K562 treated with DMSO at 1 percent for 24 hours (cell line): ENCODE data around the gene ANKRD34C. TPM values are rescaled to one million over a fixed set of nuclear protein-coding genes. Genes with fewer than 3 reads are reported as not detected.

ENCODE experiments used
- total RNA-seq: library from RNA; unstranded; fragments of 300-600 nt; gene quantifications from 2 replicates; pipeline ENCODE4 v1.2.3, GENCODE V29; 2022; ENCODE audit warnings: low read depth; ENCODE audit not compliant: insufficient read depth

ANKRD34C gene
- 0.05 TPM in 1 of 2 replicates, not detected in the other for total RNA-seq

GRCh38 chr15:79282371-79283251, at the start of gene ANKRD34C:
TSS of gene ANKRD34C (plus strand) at chr15:79282722. CDS start at chr15:79293285, 10,563 bp downstream.

GRCh38 chr15:79310985-79311900, 28.7 kb downstream of the ANKRD34C start, which contains the start of gene TMED3:
TSS of gene TMED3 (plus strand) at chr15:79311112. CDS start at chr15:79311250, 138 bp downstream.

Other genes starting within 250 kb of the ANKRD34C start
- gene RASGRF1, start 191.9 kb upstream of the ANKRD34C start, total RNA-seq, result not detected in 2 replicates
- 72.0 and 88.1 TPM in 2 replicates for gene TMED3, start 28.4 kb downstream of the ANKRD34C start, total RNA-seq
- 0.82 and 0.93 TPM in 2 replicates for gene MINAR1, start 149.6 kb downstream of the ANKRD34C start, total RNA-seq